GM12892 (cell line): Measurements from ENCODE around the gene EPHA10.

ENCODE experiments used
- DNase-seq: peaks from one replicate; pipeline ENCODE4 v3.0.0; 2011; ENCODE audit not compliant: insufficient read length
- FAIRE-seq: peaks from 2 replicates; lab custom pipeline; 2011; peaks lifted over from hg19 to GRCh38; lab: Jason Lieb, UNC
- POLR2A ChIP-seq: IDR thresholded peaks from 2 replicates; pipeline ENCODE4 v1.6.1; 2011; ENCODE audit warnings: low read depth, low read length, control low read depth
- POLR2AphosphoS5 ChIP-seq: IDR thresholded peaks from 2 replicates; pipeline ENCODE4 v1.6.1; 2011; ENCODE audit warnings: low read depth, low read length, control low read depth
- TAF1 ChIP-seq: IDR thresholded peaks from 2 replicates; pipeline ENCODE4 v1.6.1; 2011; ENCODE audit warnings: low read depth, mild to moderate bottlenecking, control low read depth, low read length, borderline replicate concordance

EPHA10 gene

GRCh38 chr1:37728416-37728815, 36.5 kb downstream of the EPHA10 start:
- FAIRE-seq (no peak), DNase-seq (no peak)
- TF ChIP-seq POLR2A (no peak), TAF1 (no peak)

- FAIRE-seq = no peak
- no peak for DNase-seq
- TF ChIP-seq TAF1 = no peak
- TF ChIP-seq POLR2A = no peak
- TF ChIP-seq POLR2AphosphoS5 = no peak
Observed at GRCh38 chr1:37726751-37727585, 38.0 kb downstream of the EPHA10 start.

GRCh38 chr1:37725851-37726613, 38.9 kb downstream of the EPHA10 start:
- FAIRE-seq = no peak
- no peak for DNase-seq
- TF ChIP-seq POLR2A (no peak), TAF1 (no peak), POLR2AphosphoS5 (no peak)

GRCh38 chr1:37724575-37724974, 40.3 kb downstream of the EPHA10 start:
- FAIRE-seq (no peak), DNase-seq (no peak)
- TF ChIP-seq TAF1 (no peak), POLR2AphosphoS5 (no peak), POLR2A (no peak)

- no peak for TF ChIP-seq POLR2A
- no peak for TF ChIP-seq TAF1
- TF ChIP-seq POLR2AphosphoS5 = no peak
- DNase-seq = no peak
- no peak for FAIRE-seq
Observed at GRCh38 chr1:37723390-37724078, 41.4 kb downstream of the EPHA10 start.

GRCh38 chr1:37723072-37723389, 41.9 kb downstream of the EPHA10 start:
- no peak for TF ChIP-seq TAF1
- TF ChIP-seq POLR2AphosphoS5 = no peak
- TF ChIP-seq POLR2A = no peak
- no peak for FAIRE-seq
- DNase-seq = no peak

GRCh38 chr1:37722181-37723071, 42.5 kb downstream of the EPHA10 start:
- TF ChIP-seq POLR2AphosphoS5 = no peak
- TF ChIP-seq POLR2A = no peak
- no peak for TF ChIP-seq TAF1
- no peak for DNase-seq

GRCh38 chr1:37721565-37721964, 43.4 kb downstream of the EPHA10 start:
- no peak for FAIRE-seq
- TF ChIP-seq POLR2AphosphoS5 = no peak
- TF ChIP-seq POLR2A = no peak
- TF ChIP-seq TAF1 = no peak
- DNase-seq = no peak

More at GRCh38 chr1:37722181-37723071, 42.5 kb downstream of the EPHA10 start:
- FAIRE-seq = no peak

- TF ChIP-seq POLR2AphosphoS5 (no peak), TAF1 (no peak)
- DNase-seq (no peak), FAIRE-seq (no peak)
Observed at GRCh38 chr1:37720231-37721130, 44.4 kb downstream of the EPHA10 start.
